Mucosa of stomach (tissue), 1 donor: ENCODE data around the gene MTHFD1.
"Not testable (repeated sequence)": the region's sequence is repeated elsewhere in the genome, so short reads cannot be mapped to it uniquely, and the experiment has no call there.

Experiments used
- H3K27me3 ChIP-seq: one replicate; pipeline ENCODE4 v1.7.0; 2013; ENCODE audit warnings: mild to moderate bottlenecking, low read length; ENCODE audit not compliant: control insufficient read depth, insufficient read depth
- H3K36me3 ChIP-seq: one replicate; pipeline ENCODE4 v1.7.0; 2013; ENCODE audit warnings: low read length; ENCODE audit not compliant: control insufficient read depth, insufficient read depth
- H3K4me1 ChIP-seq: one replicate; pipeline ENCODE4 v1.7.0; 2013; ENCODE audit warnings: mild to moderate bottlenecking, low read length; ENCODE audit not compliant: control insufficient read depth, insufficient read depth
- H3K4me3 ChIP-seq: one replicate; pipeline ENCODE4 v1.7.0; 2013; ENCODE audit warnings: low read length
- H3K9ac ChIP-seq: one replicate; pipeline ENCODE4 v1.7.0; 2013; ENCODE audit warnings: mild to moderate bottlenecking, low read length, moderate library complexity
- H3K9me3 ChIP-seq: one replicate; pipeline ENCODE4 v1.7.0; 2013; ENCODE audit warnings: mild to moderate bottlenecking, low read length, moderate library complexity; ENCODE audit not compliant: control insufficient read depth
- donor health status: Pancreatic carcinoma.

The MTHFD1 gene

GRCh38 chr14:64387782-64388532 is at the start of gene MTHFD1:
TSS of gene MTHFD1 (plus strand) at chr14:64388353. CDS start at chr14:64388428, 75 bp downstream.
- peak within 1 kb of the TSS; percentile 67 for H3K9ac ChIP-seq
- H3K9me3 ChIP-seq, result no peaks in the 10 kb centered on the region
- H3K36me3 ChIP-seq, result no peaks in the 10 kb centered on the region
- H3K4me1 ChIP-seq, result no peaks in the 10 kb centered on the region
- H3K27me3 ChIP-seq, result no peaks in the 10 kb centered on the region
- peak within 1 kb of the TSS; percentile 98 for H3K4me3 ChIP-seq

GRCh38 chr14:64338616-64339316 is 49.4 kb upstream of the MTHFD1 start:
- peak overlapping the region; percentile 79 for H3K9ac ChIP-seq
- no peaks in the 10 kb centered on the region for H3K36me3 ChIP-seq
- peak overlapping the region; percentile 69 for H3K4me3 ChIP-seq
- H3K27me3 ChIP-seq, result no peaks in the 10 kb centered on the region
- no peaks in the 10 kb centered on the region for H3K9me3 ChIP-seq
- H3K4me1 ChIP-seq, result no peaks in the 10 kb centered on the region

- Histone ChIP-seq H3K9ac (no peak overlapping the region), H3K4me1 (no peaks in the 10 kb centered on the region), H3K9me3 (no peaks in the 10 kb centered on the region)
Measured at GRCh38 chr14:64340560-64341196, 47.5 kb upstream of the MTHFD1 start.

GRCh38 chr14:64347748-64348147 is 40.4 kb upstream of the MTHFD1 start:
- Histone ChIP-seq H3K4me3 (no peak overlapping the region), H3K4me1 (no peaks in the 10 kb centered on the region), H3K36me3 (no peaks in the 10 kb centered on the region), H3K9me3 (no peaks in the 10 kb centered on the region), H3K9ac (no peak overlapping the region), H3K27me3 (no peaks in the 10 kb centered on the region)

More at GRCh38 chr14:64340560-64341196, 47.5 kb upstream of the MTHFD1 start:
- no peaks in the 10 kb centered on the region for H3K27me3 ChIP-seq
- H3K36me3 ChIP-seq, result no peaks in the 10 kb centered on the region
- no peak overlapping the region for H3K4me3 ChIP-seq

GRCh38 chr14:64349741-64350490 is 38.2 kb upstream of the MTHFD1 start:
- Histone ChIP-seq H3K4me1 (no peaks in the 10 kb centered on the region), H3K27me3 (no peaks in the 10 kb centered on the region), H3K9me3 (no peaks in the 10 kb centered on the region), H3K36me3 (no peaks in the 10 kb centered on the region), H3K4me3 (no peak overlapping the region), H3K9ac (no peak overlapping the region)

- H3K36me3 ChIP-seq, result no peaks in the 10 kb centered on the region
- H3K9me3 ChIP-seq, result no peaks in the 10 kb centered on the region
- H3K27me3 ChIP-seq, result no peaks in the 10 kb centered on the region
- H3K4me3 ChIP-seq, result no peak overlapping the region
- no peak overlapping the region for H3K9ac ChIP-seq
- H3K4me1 ChIP-seq, result no peaks in the 10 kb centered on the region
Measured at GRCh38 chr14:64363265-64363846, 24.8 kb upstream of the MTHFD1 start.

- Histone ChIP-seq H3K4me3 (no peak overlapping the region), H3K36me3 (no peaks in the 10 kb centered on the region), H3K9ac (no peak overlapping the region), H3K9me3 (no peaks in the 10 kb centered on the region), H3K4me1 (no peaks in the 10 kb centered on the region), H3K27me3 (no peaks in the 10 kb centered on the region)
Measured at GRCh38 chr14:64364907-64365306, 23.2 kb upstream of the MTHFD1 start.

GRCh38 chr14:64365358-64365889 is 22.7 kb upstream of the MTHFD1 start:
- H3K4me3 ChIP-seq, H3K4me1 ChIP-seq, H3K9me3 ChIP-seq, H3K9ac ChIP-seq, H3K36me3 ChIP-seq, H3K27me3 ChIP-seq: not testable (repeated sequence)

GRCh38 chr14:64369201-64369600 is 19.0 kb upstream of the MTHFD1 start:
- H3K9me3 ChIP-seq, result no peaks in the 10 kb centered on the region
- H3K27me3 ChIP-seq, result no peaks in the 10 kb centered on the region
- H3K36me3 ChIP-seq, result no peaks in the 10 kb centered on the region
- H3K4me3 ChIP-seq, result no peak overlapping the region
- H3K9ac ChIP-seq, result no peak overlapping the region
- H3K4me1 ChIP-seq, result no peaks in the 10 kb centered on the region

GRCh38 chr14:64387232-64387781 is 846 bp upstream of the MTHFD1 start:
- H3K9ac ChIP-seq, result peak overlapping the region; percentile 67
- H3K9me3 ChIP-seq, result no peaks in the 10 kb centered on the region
- H3K4me3 ChIP-seq, result peak overlapping the region; percentile 44
- no peaks in the 10 kb centered on the region for H3K4me1 ChIP-seq
- H3K27me3 ChIP-seq, result no peaks in the 10 kb centered on the region
- no peaks in the 10 kb centered on the region for H3K36me3 ChIP-seq
